ENCODE measurements around the gene UBE2O. TPM values are rescaled to one million over a fixed set of nuclear protein-coding genes. Genes with fewer than 3 reads are reported as not detected.

Gene UBE2O
- polyA plus RNA-seq, 2 donors, result 8.1 to 9.2 TPM

DNA sequence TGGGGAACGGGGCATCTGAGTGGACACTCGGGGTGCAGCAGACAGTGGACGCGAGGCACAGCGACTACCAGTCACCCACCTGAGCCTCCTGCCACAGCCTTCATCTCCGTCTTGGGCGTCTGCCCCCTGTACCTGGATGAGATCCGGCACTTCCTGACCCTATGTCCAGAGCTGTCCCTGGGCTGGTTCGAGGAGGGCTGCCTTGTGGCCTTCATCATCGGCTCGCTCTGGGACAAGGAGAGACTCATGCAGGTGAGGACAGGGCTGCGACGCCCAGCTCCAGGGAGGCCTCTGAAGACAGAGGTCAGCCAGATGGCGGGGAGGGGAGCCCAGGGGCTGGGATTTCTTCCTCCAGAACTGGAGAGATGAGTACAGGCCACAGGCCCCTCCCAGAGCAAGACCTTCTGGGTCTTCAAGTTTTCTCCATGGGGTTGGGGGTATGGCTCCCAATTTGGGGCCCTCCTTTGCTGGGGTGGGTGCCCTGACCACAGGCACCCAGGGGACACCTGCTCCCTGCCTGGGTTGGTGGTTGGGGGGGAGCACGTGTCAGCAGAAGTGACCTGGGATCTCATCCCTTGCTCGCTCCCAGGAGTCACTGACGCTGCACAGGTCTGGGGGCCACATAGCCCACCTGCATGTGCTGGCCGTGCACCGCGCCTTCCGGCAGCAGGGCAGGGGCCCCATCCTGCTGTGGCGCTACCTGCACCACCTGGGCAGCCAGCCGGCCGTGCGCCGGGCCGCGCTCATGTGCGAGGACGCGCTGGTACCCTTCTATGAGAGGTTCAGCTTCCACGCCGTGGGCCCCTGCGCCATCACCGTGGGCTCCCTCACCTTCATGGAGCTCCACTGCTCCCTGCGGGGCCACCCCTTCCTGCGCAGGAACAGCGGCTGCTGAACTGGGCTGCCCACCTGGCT is 16.4 kb upstream of the UBE2O start:
- Histone ChIP-seq H3K36me3 (ENCODE audit: control insufficient read depth in 2 of 2, insufficient read depth in 2 of 2, low read length in 1 of 2) (peaks cover 11 to 43% of the 10 kb centered on the region in 2 donors), H3K9me3 (ENCODE audit: control insufficient read depth in 2 of 2, insufficient read depth in 1 of 2, low read depth in 1 of 2, low read length in 1 of 2) (no peaks in the 10 kb centered on the region), H3K4me1 (ENCODE audit: control insufficient read depth in 2 of 2, insufficient read depth in 2 of 2, low read length in 1 of 2) (peaks cover 0 to 2% of the 10 kb centered on the region in 2 donors), H3K4me3 (ENCODE audit: low read depth in 1 of 2, low read length in 2 of 2) (no peak overlapping the region), H3K27me3 (ENCODE audit: control insufficient read depth in 1 of 2, insufficient read depth in 2 of 2, low read length in 2 of 2) (no peaks in the 10 kb centered on the region), H3K27ac (ENCODE audit: low read depth in 2 of 2, low read length in 1 of 2) (no peak overlapping the region)
- 92% methylated on average over 38 of the region's 38 CpGs for WGBS, 2 donors

DNA sequence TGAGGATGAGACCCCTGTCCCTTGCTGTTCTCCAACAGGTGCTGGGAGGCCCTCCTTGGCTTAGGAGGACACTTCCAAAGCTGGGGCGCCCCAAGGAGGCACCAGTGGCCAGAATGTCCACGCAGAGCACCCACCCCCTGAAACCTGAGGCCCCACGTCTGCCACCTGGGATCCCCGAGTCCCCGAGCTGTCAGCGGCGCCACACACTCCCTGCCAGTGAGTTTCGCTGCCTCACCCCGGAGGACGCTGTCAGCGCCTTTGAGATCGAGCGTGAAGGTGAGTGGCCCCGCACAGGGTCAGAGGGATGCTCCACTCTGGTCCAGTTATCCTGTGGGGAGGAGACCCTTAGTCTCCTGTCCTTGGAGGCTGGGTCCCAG is 15.7 kb upstream of the UBE2O start:
- Histone ChIP-seq H3K4me1 (ENCODE audit: control insufficient read depth in 2 of 2, insufficient read depth in 2 of 2, low read length in 1 of 2) (peaks cover 0 to 2% of the 10 kb centered on the region in 2 donors), H3K36me3 (ENCODE audit: control insufficient read depth in 2 of 2, insufficient read depth in 2 of 2, low read length in 1 of 2) (peaks cover 11 to 36% of the 10 kb centered on the region in 2 donors), H3K27me3 (ENCODE audit: control insufficient read depth in 1 of 2, insufficient read depth in 2 of 2, low read length in 2 of 2) (no peaks in the 10 kb centered on the region), H3K9me3 (ENCODE audit: control insufficient read depth in 2 of 2, insufficient read depth in 1 of 2, low read depth in 1 of 2, low read length in 1 of 2) (no peaks in the 10 kb centered on the region), H3K27ac (ENCODE audit: low read depth in 2 of 2, low read length in 1 of 2) (no peak overlapping the region), H3K4me3 (ENCODE audit: low read depth in 1 of 2, low read length in 2 of 2) (no peak overlapping the region)
- 84 to 85% methylated on average over 14 of the region's 14 CpGs for WGBS, 2 donors

DNA sequence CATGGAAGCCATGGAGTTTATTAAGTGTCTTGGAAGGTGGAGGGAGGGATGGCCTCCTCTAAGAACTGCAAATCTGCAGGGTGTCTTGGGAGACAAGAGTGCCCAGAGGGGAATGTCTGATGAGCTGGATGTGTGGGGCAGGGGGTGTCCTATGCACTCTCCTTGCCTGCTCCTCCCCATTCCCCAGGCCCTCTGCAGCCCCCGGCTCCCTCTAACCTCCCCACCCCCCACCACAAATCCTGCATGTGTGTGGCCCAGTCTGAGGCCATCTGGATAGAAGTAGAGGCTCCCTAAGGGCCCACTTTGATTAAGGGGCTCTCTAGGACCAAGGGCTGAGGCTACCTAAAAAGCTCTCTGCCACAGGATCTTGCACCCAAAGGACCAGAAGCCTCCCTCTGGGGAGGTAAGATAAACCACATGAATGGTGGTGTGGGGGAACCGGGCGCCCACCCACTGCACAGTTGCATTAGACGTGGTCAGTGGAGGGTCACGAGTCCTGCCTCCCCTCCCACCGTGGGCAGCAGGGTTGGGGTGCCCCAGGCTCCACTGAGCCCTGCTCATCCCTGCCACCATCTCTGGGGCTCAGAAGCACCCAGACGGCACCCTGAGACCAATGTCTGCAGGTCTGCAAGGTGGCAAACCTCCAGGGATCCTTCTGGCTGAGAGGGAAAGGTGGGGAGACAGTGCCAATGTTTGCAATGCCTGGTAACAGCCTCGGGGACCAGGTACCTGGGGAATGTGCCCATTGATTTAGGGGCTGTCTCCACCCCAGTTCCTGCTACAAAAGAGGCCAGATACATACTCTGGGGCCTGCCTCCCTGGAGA is 15.1 kb upstream of the UBE2O start:
- Histone ChIP-seq H3K4me3 (ENCODE audit: low read depth in 1 of 2, low read length in 2 of 2) (no peak overlapping the region), H3K9me3 (ENCODE audit: control insufficient read depth in 2 of 2, insufficient read depth in 1 of 2, low read depth in 1 of 2, low read length in 1 of 2) (no peaks in the 10 kb centered on the region), H3K4me1 (ENCODE audit: control insufficient read depth in 2 of 2, insufficient read depth in 2 of 2, low read length in 1 of 2) (peaks cover 0 to 2% of the 10 kb centered on the region in 2 donors), H3K36me3 (ENCODE audit: control insufficient read depth in 2 of 2, insufficient read depth in 2 of 2, low read length in 1 of 2) (peaks cover 11 to 30% of the 10 kb centered on the region in 2 donors), H3K27ac (ENCODE audit: low read depth in 2 of 2, low read length in 1 of 2) (no peak overlapping the region), H3K27me3 (ENCODE audit: control insufficient read depth in 1 of 2, insufficient read depth in 2 of 2, low read length in 2 of 2) (no peaks in the 10 kb centered on the region)
- WGBS, 2 donors, result 56 to 62% methylated on average over 8 of the region's 8 CpGs

DNA sequence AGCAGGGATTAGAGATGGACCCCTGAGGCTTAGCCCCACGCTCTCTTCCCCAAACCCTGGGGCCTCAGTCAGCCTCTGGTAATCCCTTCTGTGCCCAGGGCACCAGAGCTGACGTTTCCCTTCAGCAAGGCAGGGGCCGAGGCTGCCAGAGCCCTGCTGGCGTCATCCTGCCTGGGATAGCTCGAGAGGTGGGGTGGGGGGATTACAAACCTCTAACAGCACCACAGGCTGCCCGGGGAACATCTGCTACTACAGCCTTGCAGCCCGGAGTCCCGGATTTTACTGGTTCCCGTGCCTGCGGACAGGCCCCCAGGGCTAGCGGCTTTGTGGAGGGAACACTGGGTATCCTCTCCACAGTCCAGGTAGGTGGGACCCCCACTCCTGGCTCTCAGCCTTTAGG is 14.4 kb upstream of the UBE2O start, which contains the start of gene AANAT:
TSS of gene AANAT (plus strand) at position 238 of the 400 bp plus-strand sequence. CDS start 1,144 bp downstream, outside the sequence.
- H3K27me3 ChIP-seq (ENCODE audit: control insufficient read depth in 1 of 2, insufficient read depth in 2 of 2, low read length in 2 of 2), result no peaks in the 10 kb centered on the region
- WGBS, 2 donors, result 56 to 80% methylated on average over 11 of the region's 11 CpGs
- peaks cover 11 to 24% of the 10 kb centered on the region in 2 donors for H3K36me3 ChIP-seq (ENCODE audit: control insufficient read depth in 2 of 2, insufficient read depth in 2 of 2, low read length in 1 of 2)
- H3K9me3 ChIP-seq (ENCODE audit: control insufficient read depth in 2 of 2, insufficient read depth in 1 of 2, low read depth in 1 of 2, low read length in 1 of 2), result no peaks in the 10 kb centered on the region
- H3K27ac ChIP-seq (ENCODE audit: low read depth in 2 of 2, low read length in 1 of 2), result no peak within 1 kb of the TSS
- peaks cover 0 to 2% of the 10 kb centered on the region in 2 donors for H3K4me1 ChIP-seq (ENCODE audit: control insufficient read depth in 2 of 2, insufficient read depth in 2 of 2, low read length in 1 of 2)
- H3K4me3 ChIP-seq (ENCODE audit: low read depth in 1 of 2, low read length in 2 of 2), result no peak within 1 kb of the TSS

DNA sequence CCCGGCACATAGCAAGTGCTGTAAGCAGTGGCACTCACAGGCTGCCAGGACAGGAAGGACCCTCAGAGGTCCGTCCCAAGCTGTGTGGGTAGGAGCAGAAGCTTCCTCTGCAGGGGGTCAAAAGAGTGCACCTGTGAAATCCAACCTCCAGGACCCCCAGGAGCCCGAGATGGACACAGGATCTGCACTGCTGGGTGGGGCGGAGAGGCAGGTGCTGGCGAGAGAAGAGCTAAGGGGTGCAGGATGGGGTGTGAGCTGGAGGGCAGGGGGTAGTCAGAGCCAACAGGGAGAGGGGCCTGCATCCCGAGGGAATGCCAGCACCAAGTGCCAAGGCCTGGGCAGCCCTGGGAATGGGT is 13.8 kb upstream of the UBE2O start:
- no peak overlapping the region for H3K27ac ChIP-seq (ENCODE audit: low read depth in 2 of 2, low read length in 1 of 2)
- no peak overlapping the region for H3K4me3 ChIP-seq (ENCODE audit: low read depth in 1 of 2, low read length in 2 of 2)
- no peaks in the 10 kb centered on the region for H3K9me3 ChIP-seq (ENCODE audit: control insufficient read depth in 2 of 2, insufficient read depth in 1 of 2, low read depth in 1 of 2, low read length in 1 of 2)
- peaks cover 6 to 17% of the 10 kb centered on the region in 2 donors for H3K36me3 ChIP-seq (ENCODE audit: control insufficient read depth in 2 of 2, insufficient read depth in 2 of 2, low read length in 1 of 2)
- peaks cover 0 to 2% of the 10 kb centered on the region in 2 donors for H3K4me1 ChIP-seq (ENCODE audit: control insufficient read depth in 2 of 2, insufficient read depth in 2 of 2, low read length in 1 of 2)
- no peaks in the 10 kb centered on the region for H3K27me3 ChIP-seq (ENCODE audit: control insufficient read depth in 1 of 2, insufficient read depth in 2 of 2, low read length in 2 of 2)
- WGBS, 2 donors, result 78 to 83% methylated on average over 6 of the region's 6 CpGs

DNA sequence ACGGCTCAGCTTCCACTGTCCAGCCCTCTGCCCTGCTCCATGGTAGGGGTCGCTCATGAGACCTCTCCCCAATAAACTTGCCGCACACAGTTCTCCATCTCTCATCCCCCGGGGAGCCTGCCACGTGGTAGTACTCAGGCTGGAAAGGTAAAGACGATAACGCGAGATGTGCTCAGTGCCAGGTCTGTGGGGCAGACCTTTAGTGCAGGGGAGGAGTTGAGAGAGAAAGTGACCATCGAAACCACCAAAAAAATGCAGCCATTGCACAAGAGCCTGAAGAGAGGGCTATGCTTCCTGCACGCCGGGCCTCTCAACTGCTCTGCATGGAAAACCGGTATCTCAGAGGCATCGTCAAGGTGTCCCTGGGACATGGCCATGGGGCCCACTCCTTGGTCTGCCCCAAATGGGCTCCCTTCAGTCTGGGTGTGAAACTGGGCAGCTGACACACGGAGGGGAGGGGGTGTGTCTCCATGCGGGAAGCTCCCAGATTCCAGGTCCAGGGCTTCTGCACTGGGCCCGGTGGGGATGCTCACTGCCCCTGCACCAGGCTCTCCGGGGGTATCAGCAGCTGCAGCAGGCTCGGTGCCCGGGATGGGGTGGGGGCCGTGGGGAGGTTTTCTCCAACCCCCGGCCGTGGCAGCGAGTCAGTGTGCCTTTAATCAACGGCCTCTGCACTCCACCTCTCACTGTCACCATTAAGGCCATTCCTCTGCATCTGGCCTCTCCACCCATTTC is 9.8 kb upstream of the UBE2O start:
- H3K27me3 ChIP-seq (ENCODE audit: control insufficient read depth in 1 of 2, insufficient read depth in 2 of 2, low read length in 2 of 2), result no peaks in the 10 kb centered on the region
- no peaks in the 10 kb centered on the region for H3K9me3 ChIP-seq (ENCODE audit: control insufficient read depth in 2 of 2, insufficient read depth in 1 of 2, low read depth in 1 of 2, low read length in 1 of 2)
- no peak overlapping the region for H3K27ac ChIP-seq (ENCODE audit: low read depth in 2 of 2, low read length in 1 of 2)
- peaks cover 0 to 2% of the 10 kb centered on the region in 2 donors for H3K4me1 ChIP-seq (ENCODE audit: control insufficient read depth in 2 of 2, insufficient read depth in 2 of 2, low read length in 1 of 2)
- H3K36me3 ChIP-seq (ENCODE audit: control insufficient read depth in 2 of 2, insufficient read depth in 2 of 2, low read length in 1 of 2), result no peaks in the 10 kb centered on the region
- WGBS, 2 donors, result 82 to 87% methylated on average over 24 of the region's 24 CpGs
- no peak overlapping the region for H3K4me3 ChIP-seq (ENCODE audit: low read depth in 1 of 2, low read length in 2 of 2)

DNA sequence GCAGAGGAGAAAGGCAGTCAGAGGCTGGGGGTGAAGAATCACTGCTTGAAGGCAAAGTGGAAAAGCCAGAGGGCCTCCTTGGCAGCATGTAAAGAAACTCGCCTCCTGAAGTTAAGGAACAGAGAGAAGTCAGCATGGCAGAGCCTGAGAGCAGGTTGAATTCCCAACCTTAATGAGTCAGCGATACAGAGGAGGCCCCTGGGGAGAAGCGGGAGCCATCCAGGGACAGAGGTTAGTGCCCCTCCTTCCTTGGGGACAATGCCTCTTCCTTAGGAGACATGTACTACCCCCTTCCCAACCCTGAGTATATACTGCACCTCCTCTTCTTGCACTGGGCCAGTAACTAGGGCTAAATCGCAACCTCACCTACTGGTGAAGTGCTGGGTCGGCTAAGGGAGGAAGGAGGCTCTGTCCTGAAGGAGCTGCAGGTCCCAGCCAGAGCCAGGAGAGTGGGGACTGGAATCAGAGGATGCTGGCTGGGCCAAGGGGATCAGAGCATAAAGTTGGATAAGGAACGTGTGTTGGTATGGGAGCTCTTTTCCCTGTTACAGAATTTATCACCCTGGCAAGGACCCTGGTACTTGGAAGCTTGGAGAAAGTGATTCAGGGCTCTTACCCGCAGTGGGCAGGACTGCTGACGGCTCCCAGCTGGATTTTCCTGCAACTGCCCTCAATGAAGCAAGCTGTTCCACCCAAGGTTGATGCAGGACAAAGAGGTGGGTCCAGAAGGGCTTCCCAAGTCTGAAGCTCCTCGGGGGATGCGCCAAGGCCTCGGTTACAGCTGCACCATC is 9.0 kb upstream of the UBE2O start:
- Histone ChIP-seq H3K4me3 (ENCODE audit: low read depth in 1 of 2, low read length in 2 of 2) (no peak overlapping the region), H3K27ac (ENCODE audit: low read depth in 2 of 2, low read length in 1 of 2) (no peak overlapping the region), H3K27me3 (ENCODE audit: control insufficient read depth in 1 of 2, insufficient read depth in 2 of 2, low read length in 2 of 2) (no peaks in the 10 kb centered on the region), H3K9me3 (ENCODE audit: control insufficient read depth in 2 of 2, insufficient read depth in 1 of 2, low read depth in 1 of 2, low read length in 1 of 2) (no peaks in the 10 kb centered on the region), H3K36me3 (ENCODE audit: control insufficient read depth in 2 of 2, insufficient read depth in 2 of 2, low read length in 1 of 2) (no peaks in the 10 kb centered on the region), H3K4me1 (ENCODE audit: control insufficient read depth in 2 of 2, insufficient read depth in 2 of 2, low read length in 1 of 2) (peaks cover 0 to 2% of the 10 kb centered on the region in 2 donors)
- 83 to 90% methylated on average over 11 of the region's 11 CpGs for WGBS, 2 donors

DNA sequence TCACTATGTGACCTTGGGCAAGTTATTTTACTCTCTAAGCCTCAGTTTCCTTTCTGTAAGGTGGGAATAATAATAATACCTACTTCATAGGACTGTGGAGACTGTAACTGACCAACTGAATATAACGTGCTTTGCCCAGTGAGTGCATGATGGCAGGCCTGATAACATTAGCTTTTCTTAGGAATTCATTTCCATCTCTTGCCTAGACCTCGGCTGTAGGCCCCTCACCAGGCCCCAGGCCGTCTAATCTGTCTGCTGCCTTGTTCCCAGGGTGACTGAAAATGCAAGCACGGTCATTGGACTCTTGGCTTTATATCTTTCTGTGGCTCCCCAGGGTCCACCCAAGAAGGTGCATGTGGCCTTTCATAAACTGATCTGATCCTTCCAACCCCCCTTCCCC is 6.7 kb upstream of the UBE2O start:
- no peak overlapping the region for H3K27ac ChIP-seq (ENCODE audit: low read depth in 2 of 2, low read length in 1 of 2)
- WGBS, 2 donors, result 79 to 81% methylated on average over 4 of the region's 4 CpGs

More for the DNA sequence above, 6.7 kb upstream of the UBE2O start:
- no peak overlapping the region for H3K4me3 ChIP-seq (ENCODE audit: low read depth in 1 of 2, low read length in 2 of 2)
- no peaks in the 10 kb centered on the region for H3K4me1 ChIP-seq (ENCODE audit: control insufficient read depth in 2 of 2, insufficient read depth in 2 of 2, low read length in 1 of 2)
- no peaks in the 10 kb centered on the region for H3K27me3 ChIP-seq (ENCODE audit: control insufficient read depth in 1 of 2, insufficient read depth in 2 of 2, low read length in 2 of 2)
- no peaks in the 10 kb centered on the region for H3K36me3 ChIP-seq (ENCODE audit: control insufficient read depth in 2 of 2, insufficient read depth in 2 of 2, low read length in 1 of 2)
- no peaks in the 10 kb centered on the region for H3K9me3 ChIP-seq (ENCODE audit: control insufficient read depth in 2 of 2, insufficient read depth in 1 of 2, low read depth in 1 of 2, low read length in 1 of 2)

Measured in esophagus (tissue), 2 donors.